HG02610 (cell line): ENCODE measurements around the gene HOXB8.

Experiments
- ATAC-seq: cut with Tn5 transposase; IDR thresholded peaks from one replicate; pipeline ENCODE4 v1.9.1; 2021; ENCODE audit warnings: mild to moderate bottlenecking, moderate library complexity; ENCODE audit not compliant: unreplicated experiment

The HOXB8 gene

DNA sequence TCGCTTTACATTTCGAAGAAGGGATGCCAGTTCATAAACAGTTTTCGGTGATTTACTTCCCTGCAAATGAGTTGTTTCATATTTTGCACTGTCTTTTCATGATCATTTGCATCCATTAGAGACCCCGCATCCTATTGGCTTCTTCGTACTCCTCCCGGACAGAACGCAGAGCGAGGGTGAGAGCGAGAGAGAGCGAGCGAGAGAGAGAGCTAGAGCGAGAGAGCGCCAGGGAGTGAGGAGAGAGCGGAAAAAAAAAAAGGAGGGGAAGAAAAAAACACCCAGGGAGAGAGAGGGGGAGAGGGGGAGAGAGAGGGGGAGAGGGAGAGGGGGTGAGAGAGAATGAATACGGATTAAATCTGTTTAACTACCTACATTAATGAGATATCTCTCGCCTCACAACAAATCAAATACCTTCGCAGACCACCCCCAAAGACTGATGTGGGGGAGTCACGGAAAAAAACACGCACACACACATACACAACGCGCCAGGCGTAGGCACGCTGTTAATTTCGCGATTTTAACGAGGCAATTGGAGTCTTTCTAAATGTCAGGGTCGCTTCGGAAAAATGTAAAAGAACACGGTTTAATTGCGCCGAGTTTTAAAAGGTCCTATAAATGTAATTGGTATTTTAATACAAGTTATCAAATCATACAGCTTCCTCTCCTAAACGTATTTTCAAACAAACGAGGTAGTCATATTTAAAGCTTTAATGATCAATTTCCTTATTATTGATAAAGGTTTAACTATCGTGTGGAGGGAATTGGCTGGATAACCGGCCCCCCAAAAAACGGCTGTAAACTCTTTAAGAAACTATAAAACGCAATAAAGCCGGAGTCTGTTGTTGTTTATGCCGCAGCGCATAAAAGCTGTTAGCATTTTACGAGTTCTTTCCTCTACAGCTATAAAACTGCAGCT lies at the start of gene HOXB8:
Gene HOXB8, minus strand, starts transcription at position 246 of the 916 bp plus-strand sequence. CDS start 588 bp downstream, outside the sequence.
- ATAC-seq: no peak

DNA sequence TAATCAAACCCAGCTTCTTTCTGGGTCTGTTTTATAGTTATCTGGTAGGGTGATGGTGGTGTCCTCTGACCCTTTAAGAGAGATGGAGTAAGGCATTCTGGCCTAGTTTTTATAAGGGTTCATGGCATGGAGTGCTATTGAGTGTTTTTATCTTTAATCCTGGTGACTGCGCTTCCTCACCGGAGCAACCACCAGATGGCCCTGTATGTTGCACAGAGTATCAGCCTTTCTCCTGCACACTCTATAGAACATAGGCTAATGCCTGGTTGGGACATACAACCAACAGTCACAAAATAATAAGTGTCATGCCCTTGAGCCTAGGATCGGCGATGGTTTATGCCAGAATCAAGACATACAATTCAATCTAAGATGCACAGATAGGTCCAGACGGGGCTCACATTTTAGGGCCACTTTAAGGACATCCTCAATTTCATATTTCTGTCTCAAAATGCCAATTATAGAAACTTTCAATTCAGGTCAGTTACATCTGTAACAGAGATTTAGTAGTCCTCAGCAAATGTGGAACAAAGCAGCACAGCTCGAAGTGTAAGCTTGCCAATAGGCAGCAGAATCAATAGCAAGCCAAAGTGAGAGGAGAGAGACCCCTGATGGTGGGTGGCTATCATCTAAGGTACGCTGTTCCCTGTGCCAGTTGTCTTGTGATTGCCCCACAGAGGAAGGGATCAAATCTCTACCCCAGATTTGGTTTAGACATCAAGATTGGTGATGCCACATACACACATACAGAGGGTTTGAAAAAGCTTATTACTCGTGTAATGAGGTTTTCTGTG lies 48.2 kb upstream of the HOXB8 start:
- ATAC-seq: no peak

DNA sequence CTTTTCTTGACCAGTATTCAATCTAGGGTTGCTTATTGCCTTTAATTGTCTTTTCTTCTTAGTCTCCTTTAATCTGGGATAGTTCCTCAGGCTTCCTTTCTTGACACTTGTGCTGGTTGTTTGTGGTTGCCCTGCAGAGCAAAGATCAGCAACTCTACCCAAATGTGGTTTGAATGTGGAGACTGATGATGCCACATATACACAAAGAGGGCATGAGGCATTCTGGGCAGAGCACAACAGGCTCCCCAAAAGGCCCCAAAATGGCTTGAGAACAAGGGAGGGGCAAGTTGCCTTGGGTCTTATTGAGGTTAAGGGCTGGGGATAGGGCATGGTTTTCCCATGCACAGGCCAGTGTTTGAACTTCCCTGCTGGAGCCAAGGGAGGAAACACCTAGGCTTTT lies 40.8 kb upstream of the HOXB8 start:
- no peak for ATAC-seq

DNA sequence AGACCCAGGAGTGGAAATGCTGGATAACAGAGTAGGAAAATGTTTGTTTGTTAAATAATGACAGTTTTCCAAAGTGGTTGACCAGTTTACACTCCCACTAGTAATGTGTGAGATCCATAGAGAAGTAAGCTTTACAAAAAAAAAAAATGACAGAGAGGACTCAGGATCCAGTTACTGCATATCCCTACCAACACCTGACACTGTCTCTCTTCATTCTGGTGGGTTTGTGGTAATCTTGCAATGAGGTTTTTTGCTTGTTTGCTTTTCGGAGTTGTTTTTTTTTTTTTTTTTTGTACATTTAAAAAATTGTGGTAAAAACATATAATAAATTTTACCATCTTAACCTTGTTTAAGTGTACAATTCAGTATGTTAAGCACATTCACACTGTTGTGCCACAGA lies 34.6 kb upstream of the HOXB8 start:
- no peak for ATAC-seq

DNA sequence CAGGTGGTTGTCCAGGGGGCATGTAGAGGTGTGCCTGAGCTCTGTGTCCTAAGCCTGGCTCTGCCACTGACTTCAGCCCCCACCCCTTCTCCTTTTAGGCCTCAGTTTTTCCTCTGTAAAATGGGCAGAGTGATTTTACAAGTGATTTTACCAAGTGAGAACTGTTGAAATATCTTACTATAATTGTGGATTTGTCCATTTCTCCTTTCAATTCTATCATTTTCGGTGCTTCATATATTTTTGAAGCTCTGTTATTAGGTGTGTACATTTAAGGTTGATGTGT lies 32.8 kb upstream of the HOXB8 start:
- ATAC-seq: no peak

DNA sequence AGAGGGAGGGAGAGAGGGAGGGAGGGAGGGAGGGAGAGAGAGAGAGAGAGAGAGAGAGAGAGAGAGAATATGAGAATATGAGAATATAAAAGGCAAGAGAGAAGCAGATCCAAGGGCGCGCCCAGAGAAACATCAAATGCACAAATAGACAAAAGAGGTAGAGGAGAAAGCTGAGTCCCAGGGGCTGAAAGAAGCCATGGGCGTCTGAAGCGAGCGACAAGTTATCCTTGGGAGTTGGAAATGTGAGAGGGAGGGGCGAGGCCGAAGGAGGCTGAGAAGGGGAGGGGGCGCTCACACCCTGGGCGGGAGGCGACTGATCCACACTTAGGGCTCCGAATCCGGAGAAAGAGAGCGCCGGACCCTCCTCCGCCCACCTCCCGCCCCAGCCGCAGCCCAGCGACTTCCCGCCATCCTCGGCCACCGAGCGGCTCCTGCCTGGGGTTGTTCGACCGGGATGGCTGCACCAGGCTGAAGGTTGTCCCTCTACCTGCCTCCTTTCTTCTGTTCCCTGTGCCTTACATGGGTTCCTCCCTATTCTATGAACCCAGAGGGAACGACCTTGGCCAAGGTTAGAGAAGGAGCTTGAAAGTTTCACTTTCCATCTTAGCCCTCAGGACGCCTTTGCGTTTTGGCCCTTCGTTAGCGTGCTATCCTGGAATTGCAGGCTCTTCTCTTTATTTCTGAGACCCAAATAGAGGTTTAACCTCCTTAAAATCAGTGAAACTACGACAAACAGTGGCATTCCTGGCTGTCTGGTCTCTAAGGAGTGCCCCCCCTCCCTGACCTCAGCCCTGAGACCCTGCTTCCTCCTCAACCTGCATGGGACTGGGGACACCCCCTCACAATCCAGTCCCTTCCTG lies 32.2 kb upstream of the HOXB8 start:
- ATAC-seq: no peak

DNA sequence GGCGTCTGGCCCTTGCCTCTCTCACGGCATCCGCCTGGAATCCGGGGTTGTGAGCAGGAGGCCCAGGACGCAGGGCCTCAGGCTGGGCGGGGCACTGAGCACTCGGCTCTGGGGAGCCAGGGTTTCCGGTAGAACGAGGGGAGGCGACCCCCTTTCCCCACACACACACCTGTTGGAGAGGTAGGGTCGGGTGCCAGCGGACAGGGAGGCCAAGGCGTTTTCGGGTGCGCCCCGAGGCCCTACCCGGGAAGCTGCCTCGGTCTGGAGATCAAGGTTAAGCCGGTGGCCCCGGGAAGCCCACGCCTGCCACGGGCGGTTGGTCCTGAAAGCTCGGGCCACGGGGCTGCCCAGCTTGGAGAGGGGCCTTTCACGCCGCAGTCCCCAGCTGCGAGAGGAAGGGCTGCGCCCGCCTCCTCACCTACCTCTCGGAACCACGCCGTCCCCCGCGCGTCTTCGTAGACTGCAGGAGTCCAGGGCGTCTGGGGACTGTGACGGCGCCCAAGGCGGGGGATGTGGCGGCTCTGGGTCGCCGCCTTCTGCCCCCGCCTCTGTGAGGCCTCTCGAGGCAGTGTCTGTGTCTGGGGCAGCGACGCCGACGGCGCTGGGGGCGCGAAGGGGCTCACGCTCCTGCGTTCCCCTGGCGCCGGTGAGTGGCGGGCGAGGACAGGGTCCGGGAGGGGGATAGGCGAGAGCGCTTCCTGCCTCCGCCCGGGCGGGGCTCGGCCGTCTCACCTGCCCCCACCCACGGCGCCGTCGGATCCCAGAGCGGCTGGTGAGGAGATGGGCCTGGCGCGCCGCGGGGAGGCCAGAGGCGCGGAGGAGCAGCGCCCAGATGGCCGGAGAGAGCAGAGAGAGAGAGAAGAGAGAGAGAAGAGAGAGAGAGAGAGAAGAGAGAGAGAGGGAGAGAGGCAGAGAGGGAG lies 31.4 kb upstream of the HOXB8 start:
- ATAC-seq: no peak

DNA sequence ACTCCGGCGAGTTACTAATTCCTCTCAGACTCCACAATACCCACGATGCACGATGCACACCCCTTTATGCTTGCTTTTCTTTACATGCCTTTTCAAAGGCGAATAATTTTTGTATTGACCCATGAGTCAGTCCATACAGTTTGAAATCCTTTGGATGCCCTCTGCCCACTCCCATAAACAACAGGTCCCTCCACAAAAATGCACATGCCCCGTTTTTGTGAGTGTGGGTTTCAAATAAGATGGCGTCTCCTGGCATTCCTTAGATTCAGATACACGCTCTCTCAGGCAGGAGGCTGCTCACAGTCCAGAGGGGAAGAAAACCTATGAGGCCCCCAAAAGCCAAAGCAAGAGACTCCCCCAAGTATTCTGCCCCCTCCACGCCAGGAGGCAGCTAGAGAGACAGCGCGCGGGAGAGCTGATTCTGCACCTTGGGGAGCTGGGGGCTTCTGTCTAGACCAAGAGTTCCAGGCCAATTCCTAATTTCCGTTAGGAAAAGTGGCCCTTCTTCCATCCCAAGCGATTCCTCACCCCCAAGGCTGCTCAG lies 30.6 kb upstream of the HOXB8 start:
- no peak for ATAC-seq

DNA sequence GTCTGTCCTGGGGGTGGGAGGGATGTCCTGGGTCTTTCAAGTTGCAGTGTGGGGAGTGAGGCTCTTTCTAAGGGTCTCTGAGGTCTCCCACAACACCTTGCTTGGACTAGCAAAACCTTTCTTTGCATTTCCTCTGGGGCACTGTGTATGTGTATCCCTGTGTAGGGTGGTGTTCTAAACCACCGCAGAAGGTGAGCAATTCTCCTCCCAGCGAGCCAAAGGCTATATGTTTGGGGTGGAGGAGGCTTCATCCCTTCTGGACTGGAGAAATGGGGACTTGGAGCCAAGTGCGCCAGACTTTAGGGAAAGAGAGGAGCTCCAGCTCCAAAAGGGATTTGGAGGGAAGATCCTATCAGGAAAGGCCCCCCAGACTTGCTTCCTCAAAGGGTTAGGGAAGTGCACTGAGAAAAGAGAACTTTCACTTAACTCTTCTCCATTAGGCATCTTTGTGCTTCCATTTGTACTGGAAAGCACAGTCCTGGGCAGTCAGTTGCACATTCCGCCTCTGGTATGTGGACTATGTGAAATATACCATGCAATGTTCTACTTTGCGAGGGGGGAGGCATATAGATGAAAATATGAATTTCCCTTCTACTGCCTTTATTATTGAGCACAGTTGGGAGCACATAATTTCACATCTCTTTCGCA lies 29.9 kb upstream of the HOXB8 start:
- no peak for ATAC-seq

DNA sequence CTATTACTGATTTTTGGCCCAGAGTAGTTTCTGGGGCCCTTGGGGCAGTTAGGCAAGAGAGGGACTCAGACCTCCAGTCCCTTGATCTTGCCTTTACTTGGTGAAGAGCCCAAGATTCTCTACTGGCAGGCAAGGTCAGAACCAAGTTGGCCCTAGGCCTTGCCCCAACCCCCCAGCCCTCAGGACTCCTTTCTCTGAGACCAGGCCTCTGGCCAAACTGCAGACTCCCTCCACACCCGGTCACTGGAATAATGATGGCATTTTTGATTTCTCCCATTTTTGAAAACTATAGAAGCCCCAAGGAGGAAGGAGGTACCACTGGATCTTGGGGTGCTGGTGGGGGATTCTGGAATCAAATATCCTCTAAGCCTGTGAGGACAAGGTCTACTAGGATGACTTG lies 29.1 kb upstream of the HOXB8 start:
- ATAC-seq: no peak

DNA sequence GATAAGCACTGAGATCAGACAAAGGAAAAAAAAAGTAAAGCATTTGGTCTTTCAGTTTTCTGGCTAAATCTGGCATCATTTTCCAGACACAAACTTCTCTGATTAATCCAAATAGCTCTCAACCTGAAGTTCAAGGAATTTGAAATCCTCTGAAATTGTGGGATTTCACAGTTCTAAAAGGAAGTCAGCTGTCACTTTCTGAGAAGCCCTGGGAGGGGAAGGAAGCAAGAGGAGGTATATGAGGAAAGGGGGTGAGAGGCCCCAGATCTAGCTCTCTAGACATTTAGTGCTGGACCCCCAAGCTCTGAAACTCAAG lies 28.6 kb upstream of the HOXB8 start:
- ATAC-seq: no peak

DNA sequence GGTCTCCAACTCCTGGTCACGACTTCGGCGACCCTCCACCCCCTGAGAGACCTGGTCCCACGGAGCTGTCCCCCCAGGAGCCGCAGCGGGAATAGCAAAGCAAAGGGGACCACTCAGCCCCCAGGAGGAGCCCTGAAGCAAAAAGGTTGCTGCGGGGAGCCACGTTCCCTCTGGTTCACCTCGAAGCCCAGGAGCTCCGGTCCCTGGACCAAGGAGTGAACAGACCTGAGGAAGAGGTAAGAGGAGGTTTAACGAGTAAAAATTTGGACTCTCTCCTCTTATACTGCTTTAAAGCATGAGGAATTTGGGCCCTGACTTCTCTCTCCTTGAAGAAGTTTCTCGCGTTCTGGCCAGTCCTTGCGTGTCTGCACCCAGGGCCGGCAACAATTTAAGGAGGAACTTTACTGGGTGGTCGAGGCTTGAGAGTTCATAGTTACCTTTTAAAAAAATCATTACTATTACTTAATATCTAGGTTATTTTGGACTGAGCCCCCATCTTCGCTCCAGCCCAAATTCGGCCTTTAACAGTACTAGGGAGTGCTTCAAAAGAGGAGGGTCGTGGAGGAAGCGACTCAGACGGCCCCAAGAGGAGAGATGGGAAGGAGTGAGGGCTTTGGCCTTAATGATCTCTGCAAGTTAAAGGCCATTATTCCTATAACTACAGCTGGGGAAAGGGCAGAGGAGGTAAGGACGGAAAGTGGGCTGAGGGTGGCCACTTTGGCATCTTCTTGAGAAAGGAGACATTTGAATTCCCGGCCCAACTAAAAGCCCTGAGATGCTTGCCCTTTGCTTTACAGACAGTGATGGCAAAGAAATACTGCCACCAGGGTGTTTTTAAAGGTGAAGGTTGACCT lies 28.0 kb upstream of the HOXB8 start:
- ATAC-seq: no peak

DNA sequence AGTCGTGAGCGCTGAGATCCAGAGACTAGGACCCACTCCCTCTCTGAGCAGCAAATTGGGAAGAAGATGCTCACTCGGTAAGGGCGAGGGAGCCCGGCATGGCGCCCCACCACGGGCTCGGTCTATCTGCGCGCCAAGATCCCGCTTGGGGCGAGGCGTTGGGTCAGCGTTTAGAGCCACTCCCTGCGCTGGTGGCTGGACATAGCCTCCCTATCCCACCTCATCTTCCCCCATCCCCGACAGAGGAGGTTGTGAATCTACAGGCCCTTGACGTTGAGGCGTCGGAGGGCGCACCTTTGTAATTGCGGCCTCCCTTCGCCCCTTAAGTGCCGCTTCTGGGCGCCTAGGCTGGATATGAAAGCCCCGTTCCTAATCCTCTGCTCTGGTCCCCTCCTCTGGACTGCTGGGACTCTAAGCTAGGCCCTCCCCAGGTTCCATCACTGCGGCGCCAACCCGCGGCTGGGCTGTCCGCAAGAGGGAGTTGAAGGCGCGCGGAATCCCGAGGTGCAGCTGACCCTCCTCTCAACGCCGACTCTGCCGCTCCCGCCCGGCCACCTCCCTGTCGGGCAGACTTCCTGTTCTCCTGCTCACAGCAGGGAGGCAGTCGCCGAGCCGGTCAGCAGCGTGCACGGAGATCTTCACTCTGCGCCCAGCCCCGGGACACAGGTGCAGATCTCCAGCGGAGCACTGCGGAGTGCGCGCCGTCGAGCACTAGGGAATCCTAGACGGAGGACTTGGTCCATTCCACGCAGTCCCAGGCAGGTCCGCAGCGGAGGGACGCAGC lies 27.2 kb upstream of the HOXB8 start:
- ATAC-seq: no peak

DNA sequence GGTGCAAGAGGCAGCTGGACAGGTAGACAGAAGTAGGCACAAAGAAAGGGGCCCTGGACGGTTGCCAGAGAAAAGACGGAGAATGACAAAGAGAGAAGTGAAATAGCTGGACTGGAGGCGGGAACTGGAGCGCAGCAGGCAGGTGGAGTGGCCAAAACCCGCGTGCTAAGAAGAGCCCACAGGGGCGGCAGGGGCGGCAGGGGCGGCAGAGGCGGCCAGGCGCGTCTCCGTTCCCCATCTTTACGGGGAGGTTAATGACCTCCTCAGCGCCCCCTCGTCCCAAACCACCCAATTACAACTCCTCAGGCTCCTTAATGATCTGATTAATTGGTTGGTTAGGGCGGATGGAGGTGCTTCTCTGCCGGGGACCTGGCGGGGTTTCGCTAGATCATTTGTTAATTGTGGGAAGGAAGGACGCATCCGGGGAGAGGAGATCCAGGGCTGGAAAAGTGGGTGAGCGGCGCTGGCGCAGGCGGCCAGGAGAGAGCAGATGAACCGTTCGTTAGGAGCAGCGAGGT lies 26.5 kb upstream of the HOXB8 start:
- ATAC-seq: no peak

DNA sequence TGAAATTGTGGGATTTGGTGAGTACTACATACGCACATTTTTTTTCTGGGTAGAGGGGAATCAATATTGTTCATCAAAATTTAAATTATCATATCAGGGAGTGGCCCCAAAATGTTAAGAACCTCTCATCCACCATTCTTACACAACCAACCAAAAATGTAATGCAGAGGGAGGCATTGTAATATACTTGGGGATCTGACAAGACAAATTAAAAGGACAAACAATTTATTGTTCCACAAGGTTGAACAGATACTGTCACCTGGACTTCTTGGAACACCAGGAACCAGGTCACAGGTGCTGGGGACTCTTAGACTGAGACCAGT lies 25.7 kb upstream of the HOXB8 start:
- no peak for ATAC-seq

DNA sequence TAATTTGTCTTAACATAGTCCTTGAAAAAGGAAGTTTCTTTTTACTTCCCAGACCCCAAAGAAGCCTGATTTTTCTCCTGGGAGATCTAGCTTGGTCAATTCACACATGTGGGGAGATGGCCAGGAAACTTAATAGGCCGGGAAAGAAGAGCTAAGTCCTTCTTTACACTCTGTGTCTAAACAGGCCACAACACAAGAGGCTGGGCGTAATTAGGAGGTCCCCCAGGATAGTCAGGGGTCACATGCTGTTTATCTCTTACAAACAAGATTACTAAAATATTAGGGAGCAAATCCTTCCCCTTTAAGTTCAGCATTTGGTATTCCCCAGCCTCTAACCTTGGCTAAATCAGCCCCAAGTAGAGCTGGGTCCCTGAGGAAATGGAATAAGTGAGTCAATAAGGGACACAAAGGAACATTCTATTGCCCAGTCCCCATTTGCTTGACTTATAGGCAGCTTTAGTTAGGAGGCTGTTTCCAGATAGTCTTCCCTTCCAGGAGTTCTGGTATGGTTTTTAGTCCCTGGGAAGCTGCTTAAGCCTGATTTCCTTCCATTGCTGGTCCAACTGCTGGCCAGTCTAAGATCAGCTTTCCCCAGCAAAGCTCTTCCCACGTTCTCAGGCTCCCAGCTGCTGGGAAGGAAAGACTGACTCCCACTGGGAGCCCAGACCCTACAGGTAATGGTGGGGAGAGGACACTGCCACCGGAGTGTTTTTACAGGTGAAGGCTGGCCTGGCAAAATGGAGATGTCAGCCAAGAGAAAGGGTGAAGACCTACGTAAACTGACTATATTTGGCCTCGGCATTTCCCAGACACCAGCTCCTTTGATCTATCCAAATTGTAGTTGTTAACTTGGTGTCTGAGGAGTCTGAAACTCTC lies 25.1 kb upstream of the HOXB8 start:
- no peak for ATAC-seq

DNA sequence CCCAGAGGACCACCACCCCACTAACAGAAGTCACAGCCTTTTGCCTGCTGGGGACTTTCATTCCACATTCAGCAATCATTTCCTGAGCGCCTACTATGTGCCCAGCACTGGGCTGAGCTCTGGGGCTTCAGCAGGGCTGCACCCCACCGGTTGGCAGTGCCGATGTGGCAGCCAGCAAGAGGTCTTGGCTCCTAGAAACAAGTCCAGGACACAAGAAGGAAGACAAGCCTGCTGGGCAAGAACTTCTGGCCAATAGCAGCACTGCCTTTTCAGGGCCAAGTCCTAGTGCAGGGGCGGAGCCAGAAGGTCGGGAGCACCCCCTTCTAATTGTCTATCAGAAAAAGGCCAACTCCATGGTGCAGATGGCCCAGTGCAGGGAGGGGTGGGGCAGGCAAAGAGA lies 24.0 kb upstream of the HOXB8 start:
- ATAC-seq: no peak
